ENCODE data around the gene KRT25.

Gene KRT25

GRCh38 chr17:40779181-40779909 is 24.2 kb upstream of the KRT25 start:
- H3K27me3 ChIP-seq (ENCODE audit: control insufficient read depth, low read length), result peaks cover 21% of the 10 kb centered on the region
- H3K36me3 ChIP-seq (ENCODE audit: control insufficient read depth, low read length), result no peaks in the 10 kb centered on the region
- no peak overlapping the region for H3K4me3 ChIP-seq (ENCODE audit: low read length)
- no peaks in the 10 kb centered on the region for H3F3A ChIP-seq (ENCODE audit: control insufficient read depth, insufficient read depth)
- no peaks in the 10 kb centered on the region for H3K4me1 ChIP-seq (ENCODE audit: control insufficient read depth, low read length)
- H4K20me1 ChIP-seq (ENCODE audit: control insufficient read depth, insufficient read depth, low read depth, low read length), result no peaks in the 10 kb centered on the region
- peak overlapping the region; percentile 6; the same call in 1 of the 2 replicates for H3K4me2 ChIP-seq (ENCODE audit: low read length)
- no peak for TF ChIP-seq EZH2phosphoT487 (IDR thresholded peaks at IDR 0.05; ENCODE audit: borderline replicate concordance, low read length)
- TF ChIP-seq CTCF (IDR thresholded peaks at IDR 0.05; ENCODE audit: low read depth, low read length, poor library complexity, severe bottlenecking), result no peak
- no peaks in the 10 kb centered on the region for H3K9me2 ChIP-seq (replicated peaks; ENCODE audit: control insufficient read depth, low read length)
- H3K9me3 ChIP-seq (ENCODE audit: control insufficient read depth, insufficient read depth, low read length), result no peaks in the 10 kb centered on the region
- no peak overlapping the region for H3K27ac ChIP-seq (ENCODE audit: low read depth, low read length)
- H3K79me2 ChIP-seq (ENCODE audit: control insufficient read depth, low read length), result no peaks in the 10 kb centered on the region

- H3K36me3 ChIP-seq (ENCODE audit: control insufficient read depth, low read length), result no peaks in the 10 kb centered on the region
- no peaks in the 10 kb centered on the region for H3F3A ChIP-seq (ENCODE audit: control insufficient read depth, insufficient read depth)
- no peaks in the 10 kb centered on the region for H3K79me2 ChIP-seq (ENCODE audit: control insufficient read depth, low read length)
- H3K4me2 ChIP-seq (ENCODE audit: low read length), result no peak overlapping the region
- H3K9me2 ChIP-seq (replicated peaks; ENCODE audit: control insufficient read depth, low read length), result no peaks in the 10 kb centered on the region
- H3K27ac ChIP-seq (ENCODE audit: low read depth, low read length), result no peak overlapping the region
- no peaks in the 10 kb centered on the region for H3K9me3 ChIP-seq (ENCODE audit: control insufficient read depth, insufficient read depth, low read length)
- TF ChIP-seq CTCF (IDR thresholded peaks at IDR 0.05; ENCODE audit: low read depth, low read length, poor library complexity, severe bottlenecking) (no peak), EZH2phosphoT487 (IDR thresholded peaks at IDR 0.05; ENCODE audit: borderline replicate concordance, low read length) (no peak)
- H3K4me1 ChIP-seq (ENCODE audit: control insufficient read depth, low read length), result no peaks in the 10 kb centered on the region
- H3K4me3 ChIP-seq (ENCODE audit: low read length), result no peak overlapping the region
- no peaks in the 10 kb centered on the region for H4K20me1 ChIP-seq (ENCODE audit: control insufficient read depth, insufficient read depth, low read depth, low read length)
- peaks cover 21% of the 10 kb centered on the region for H3K27me3 ChIP-seq (ENCODE audit: control insufficient read depth, low read length)
Measured at GRCh38 chr17:40778461-40778860, 23.3 kb upstream of the KRT25 start.

- peaks cover 21% of the 10 kb centered on the region for H3K27me3 ChIP-seq (ENCODE audit: control insufficient read depth, low read length)
- no peaks in the 10 kb centered on the region for H3K9me3 ChIP-seq (ENCODE audit: control insufficient read depth, insufficient read depth, low read length)
- H3F3A ChIP-seq (ENCODE audit: control insufficient read depth, insufficient read depth), result no peaks in the 10 kb centered on the region
- no peaks in the 10 kb centered on the region for H3K9me2 ChIP-seq (replicated peaks; ENCODE audit: control insufficient read depth, low read length)
- H4K20me1 ChIP-seq (ENCODE audit: control insufficient read depth, insufficient read depth, low read depth, low read length), result no peaks in the 10 kb centered on the region
- H3K79me2 ChIP-seq (ENCODE audit: control insufficient read depth, low read length), result no peaks in the 10 kb centered on the region
- TF ChIP-seq CTCF (IDR thresholded peaks at IDR 0.05; ENCODE audit: low read depth, low read length, poor library complexity, severe bottlenecking), result no peak
- TF ChIP-seq EZH2phosphoT487 (IDR thresholded peaks at IDR 0.05; ENCODE audit: borderline replicate concordance, low read length), result no peak
- no peaks in the 10 kb centered on the region for H3K36me3 ChIP-seq (ENCODE audit: control insufficient read depth, low read length)
- H3K4me3 ChIP-seq (ENCODE audit: low read length), result no peak overlapping the region
- H3K4me2 ChIP-seq (ENCODE audit: low read length), result no peak overlapping the region
- H3K27ac ChIP-seq (ENCODE audit: low read depth, low read length), result no peak overlapping the region
- H3K4me1 ChIP-seq (ENCODE audit: control insufficient read depth, low read length), result no peaks in the 10 kb centered on the region
Measured at GRCh38 chr17:40777971-40778370, 22.8 kb upstream of the KRT25 start.
